ENCODE results near the gene FABP3. TPM values are rescaled to one million over a fixed set of nuclear protein-coding genes. Genes with fewer than 3 reads are reported as not detected.
A peak's percentile ranks its signal among the peaks of the same experiment; 100 is the strongest.

The FABP3 gene
- total RNA-seq, 1 donor from 2014 or later = 0.74 TPM

- Mint-ChIP-seq H3K4me3 (ENCODE audit: low read depth) (peak overlapping the region; percentile 26), H3K36me3 (ENCODE audit: insufficient read depth) (peaks cover 2% of the 10 kb centered on the region), H3K9me3 (ENCODE audit: low read depth) (no peaks in the 10 kb centered on the region), H3K27me3 (peaks cover 3% of the 10 kb centered on the region), H3K4me1 (ENCODE audit: low read depth) (peaks cover 8% of the 10 kb centered on the region), H3K27ac (no peak overlapping the region)
- TF ChIP-seq CTCF (IDR thresholded peaks at IDR 0.05; ENCODE audit: unreplicated experiment) = no peak
- no peak for DNase-seq (ENCODE audit: low spot score, unreplicated experiment)
Observed at GRCh38 chr1:31416101-31416736, 43.3 kb upstream of the FABP3 start.

- Mint-ChIP-seq H3K4me1 (ENCODE audit: low read depth) (peaks cover 8% of the 10 kb centered on the region), H3K36me3 (ENCODE audit: insufficient read depth) (peaks cover 2% of the 10 kb centered on the region), H3K9me3 (ENCODE audit: low read depth) (no peaks in the 10 kb centered on the region), H3K27me3 (peaks cover 8% of the 10 kb centered on the region), H3K27ac (peak overlapping the region; percentile 45), H3K4me3 (ENCODE audit: low read depth) (peak overlapping the region; percentile 46)
- TF ChIP-seq CTCF (IDR thresholded peaks at IDR 0.05; ENCODE audit: unreplicated experiment) = no peak
- DNase-seq (ENCODE audit: low spot score, unreplicated experiment) = no peak
Observed at GRCh38 chr1:31415658-31416057, 42.8 kb upstream of the FABP3 start.

GRCh38 chr1:31414980-31415370, 42.1 kb upstream of the FABP3 start:
- peaks cover 8% of the 10 kb centered on the region for H3K4me1 Mint-ChIP-seq (ENCODE audit: low read depth)
- peak overlapping the region; percentile 100 for H3K4me3 Mint-ChIP-seq (ENCODE audit: low read depth)
- peaks cover 2% of the 10 kb centered on the region for H3K36me3 Mint-ChIP-seq (ENCODE audit: insufficient read depth)
- peak overlapping the region; percentile 96 for H3K27ac Mint-ChIP-seq
- DNase-seq (ENCODE audit: low spot score, unreplicated experiment) = no peak
- H3K27me3 Mint-ChIP-seq = peaks cover 11% of the 10 kb centered on the region
- H3K9me3 Mint-ChIP-seq (ENCODE audit: low read depth) = no peaks in the 10 kb centered on the region
- TF ChIP-seq CTCF (IDR thresholded peaks at IDR 0.05; ENCODE audit: unreplicated experiment) = no peak

- Mint-ChIP-seq H3K4me1 (ENCODE audit: low read depth) (peaks cover 8% of the 10 kb centered on the region), H3K4me3 (ENCODE audit: low read depth) (peak overlapping the region; percentile 100), H3K36me3 (ENCODE audit: insufficient read depth) (peaks cover 2% of the 10 kb centered on the region), H3K27ac (peak overlapping the region; percentile 96), H3K9me3 (ENCODE audit: low read depth) (no peaks in the 10 kb centered on the region), H3K27me3 (peaks cover 11% of the 10 kb centered on the region)
- TF ChIP-seq CTCF (IDR thresholded peaks at IDR 0.05; ENCODE audit: unreplicated experiment) = no peak
- DNase-seq (ENCODE audit: low spot score, unreplicated experiment) = peak; percentile 42
Observed at GRCh38 chr1:31413405-31414001, 40.6 kb upstream of the FABP3 start.

- Mint-ChIP-seq H3K9me3 (ENCODE audit: low read depth) (no peaks in the 10 kb centered on the region), H3K36me3 (ENCODE audit: insufficient read depth) (peaks cover 2% of the 10 kb centered on the region), H3K4me1 (ENCODE audit: low read depth) (peaks cover 8% of the 10 kb centered on the region), H3K27me3 (peaks cover 14% of the 10 kb centered on the region), H3K4me3 (ENCODE audit: low read depth) (peak within 1 kb of the TSS; percentile 100), H3K27ac (peak within 1 kb of the TSS; percentile 96)
- peak; percentile 57 for DNase-seq (ENCODE audit: low spot score, unreplicated experiment)
- TF ChIP-seq CTCF (IDR thresholded peaks at IDR 0.05; ENCODE audit: unreplicated experiment) = no peak
Observed at GRCh38 chr1:31412732-31413404, 40.0 kb upstream of the FABP3 start, which contains the start of gene SERINC2. Gene SERINC2 (plus strand): TSS chr1:31413213. CDS start chr1:31413266, 53 bp downstream.

All from progenitor cell of endocrine pancreas (in vitro differentiated cells).